Measurements from ENCODE around the gene EPS15.

- TF ChIP-seq CTCF (optimal IDR thresholded peaks at IDR 0.05 in 1 of 3, IDR thresholded peaks at IDR 0.05 in 1 of 3, conservative IDR thresholded peaks at IDR 0.05 in 1 of 3; ENCODE audit: extremely low read depth in 1 of 3, insufficient read depth in 2 of 3, low read length in 3 of 3), result no peak
- TF ChIP-seq EZH2 (IDR thresholded peaks at IDR 0.05; ENCODE audit: low read length), result no peak
These were observed 30.8 kb upstream of the EPS15 start for GRCh38 chr1:51549901-51550300.

Measured in keratinocyte (primary cell).